Fibroblast of skin of scalp (primary cell): ENCODE measurements around the gene NTN5. TPM values are rescaled to one million over a fixed set of nuclear protein-coding genes. Genes with fewer than 3 reads are reported as not detected.
"Not testable (repeated sequence)": the region's sequence is repeated elsewhere in the genome, so short reads cannot be mapped to it uniquely, and the experiment has no call there.

ENCODE experiments used
- DNase-seq: peaks from one replicate; pipeline ENCODE4 v3.0.0-alpha.2; 2013
- polyA plus RNA-seq, 2 experiments: library from polyadenylated mRNA; unstranded; fragments of 120-200 nt; gene quantifications; one replicate each; pipeline ENCODE4 v1.2.1, GENCODE V29; 2013; ENCODE audit not compliant: insufficient read length in 2 of 2

Gene NTN5, protein sequence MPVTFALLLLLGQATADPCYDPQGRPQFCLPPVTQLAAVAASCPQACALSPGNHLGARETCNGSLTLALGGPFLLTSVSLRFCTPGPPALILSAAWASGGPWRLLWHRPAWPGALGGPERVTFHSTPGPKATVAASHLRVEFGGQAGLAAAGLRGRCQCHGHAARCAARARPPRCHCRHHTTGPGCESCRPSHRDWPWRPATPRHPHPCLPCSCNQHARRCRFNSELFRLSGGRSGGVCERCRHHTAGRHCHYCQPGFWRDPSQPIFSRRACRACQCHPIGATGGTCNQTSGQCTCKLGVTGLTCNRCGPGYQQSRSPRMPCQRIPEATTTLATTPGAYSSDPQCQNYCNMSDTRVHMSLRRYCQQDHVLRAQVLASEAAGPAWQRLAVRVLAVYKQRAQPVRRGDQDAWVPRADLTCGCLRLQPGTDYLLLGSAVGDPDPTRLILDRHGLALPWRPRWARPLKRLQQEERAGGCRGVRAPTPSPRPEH
- polyA plus RNA-seq (2013, experiment 1 of 2; ENCODE audit: insufficient read length): 0.13 TPM
- 0.54 TPM for polyA plus RNA-seq (2013, experiment 2 of 2; ENCODE audit: insufficient read length)

DNA sequence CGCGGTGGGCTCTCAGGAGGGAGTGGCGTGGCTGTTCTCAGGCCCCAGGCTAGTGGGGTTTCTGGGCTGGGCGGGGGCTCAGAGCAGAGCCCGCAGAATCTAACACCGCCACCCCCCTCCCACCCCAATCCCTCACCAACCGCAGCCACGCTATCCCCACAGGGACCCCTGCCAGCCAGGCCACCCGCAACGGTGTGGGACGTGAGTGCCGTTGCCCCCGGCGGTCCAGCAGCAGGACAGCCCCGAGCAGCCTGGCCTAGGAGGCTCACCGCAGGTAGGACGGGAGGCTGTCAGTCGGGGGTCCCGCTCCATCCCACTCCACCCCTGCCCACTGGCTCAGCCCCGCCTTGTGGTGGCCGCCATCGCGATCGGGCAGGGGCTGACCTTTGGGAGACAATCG is at the start of gene NTN5:
TSS of gene NTN5 (minus strand) at position 24 of the 400 bp plus-strand sequence. CDS start 2,031 bp downstream, outside the sequence.
- no peak for DNase-seq

DNA sequence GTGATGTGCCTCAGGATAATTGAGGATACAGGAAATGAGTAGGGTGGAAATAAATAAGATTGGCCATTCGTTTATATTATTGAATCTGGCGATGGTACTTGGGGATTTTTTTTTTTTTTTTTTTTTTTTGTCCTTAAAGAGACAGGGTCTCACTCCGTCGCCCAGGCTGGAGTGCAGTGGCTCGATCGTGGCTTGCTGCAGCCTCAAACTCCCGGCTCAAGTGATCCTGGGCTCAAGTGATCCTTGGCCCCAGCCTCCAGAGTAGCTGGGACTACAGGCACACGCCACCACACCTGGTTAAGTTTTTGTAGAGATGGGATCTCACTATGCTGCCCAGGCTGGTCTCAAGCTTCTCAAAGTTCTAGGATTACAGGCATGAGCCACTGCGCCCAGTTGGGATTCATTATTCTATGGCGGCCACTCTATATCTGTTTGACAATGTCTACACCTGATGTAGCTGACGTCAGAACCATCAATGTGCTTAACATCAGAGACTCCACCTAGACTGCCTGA is 49.4 kb upstream of the NTN5 start:
- no peak for DNase-seq

DNA sequence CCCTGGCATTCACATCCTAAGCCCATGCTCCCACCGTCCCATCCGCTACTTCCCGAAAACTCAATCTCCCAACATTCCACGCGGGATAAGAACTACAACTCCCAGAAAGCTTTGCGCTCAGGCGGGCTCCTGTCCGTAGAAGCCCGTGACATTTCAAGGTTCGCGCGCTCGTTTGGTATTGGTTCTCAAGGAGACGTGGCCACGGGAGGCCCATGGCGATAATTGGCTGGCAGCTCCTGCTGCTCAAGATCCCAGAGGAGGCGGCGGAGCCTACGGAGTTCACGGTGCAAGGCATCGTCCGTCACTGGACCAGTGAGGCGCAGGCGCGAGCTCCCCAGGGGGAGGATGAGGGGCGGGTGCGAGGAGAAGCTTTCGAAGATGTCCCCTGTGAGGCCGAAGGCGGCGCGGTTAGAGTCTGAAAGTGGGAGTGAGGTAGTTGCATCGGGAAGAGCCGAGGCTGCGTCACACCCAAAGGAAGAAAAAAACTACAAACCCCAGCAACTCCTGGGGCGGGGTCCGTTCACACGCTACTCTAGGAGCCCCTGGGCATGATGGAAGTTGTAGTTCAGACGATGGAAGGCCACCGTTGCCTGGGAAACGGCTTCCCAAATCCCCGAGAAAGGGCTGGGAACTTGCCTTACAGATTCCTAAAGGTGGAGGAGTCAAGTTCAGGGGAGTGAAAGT is 47.9 kb upstream of the NTN5 start:
- peak; percentile 99 for DNase-seq

DNA sequence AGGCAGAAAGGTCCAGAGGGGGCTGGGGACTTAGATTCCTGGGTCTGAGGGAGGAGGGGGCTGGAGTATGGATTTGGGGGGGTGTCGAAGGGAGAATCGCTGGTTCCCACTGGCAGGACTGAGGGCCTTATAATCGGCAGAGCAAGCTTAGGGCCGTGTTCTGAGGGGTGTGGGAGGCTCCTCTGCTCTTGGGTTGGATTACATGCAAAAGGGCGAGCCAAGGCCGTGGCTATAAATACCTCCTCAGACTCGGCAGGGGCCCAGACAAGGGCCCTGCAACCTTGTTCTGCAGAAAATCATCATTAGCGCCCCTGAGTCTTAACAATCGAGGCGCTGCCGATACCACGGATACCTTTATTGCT is 47.4 kb upstream of the NTN5 start:
- DNase-seq: no peak

DNA sequence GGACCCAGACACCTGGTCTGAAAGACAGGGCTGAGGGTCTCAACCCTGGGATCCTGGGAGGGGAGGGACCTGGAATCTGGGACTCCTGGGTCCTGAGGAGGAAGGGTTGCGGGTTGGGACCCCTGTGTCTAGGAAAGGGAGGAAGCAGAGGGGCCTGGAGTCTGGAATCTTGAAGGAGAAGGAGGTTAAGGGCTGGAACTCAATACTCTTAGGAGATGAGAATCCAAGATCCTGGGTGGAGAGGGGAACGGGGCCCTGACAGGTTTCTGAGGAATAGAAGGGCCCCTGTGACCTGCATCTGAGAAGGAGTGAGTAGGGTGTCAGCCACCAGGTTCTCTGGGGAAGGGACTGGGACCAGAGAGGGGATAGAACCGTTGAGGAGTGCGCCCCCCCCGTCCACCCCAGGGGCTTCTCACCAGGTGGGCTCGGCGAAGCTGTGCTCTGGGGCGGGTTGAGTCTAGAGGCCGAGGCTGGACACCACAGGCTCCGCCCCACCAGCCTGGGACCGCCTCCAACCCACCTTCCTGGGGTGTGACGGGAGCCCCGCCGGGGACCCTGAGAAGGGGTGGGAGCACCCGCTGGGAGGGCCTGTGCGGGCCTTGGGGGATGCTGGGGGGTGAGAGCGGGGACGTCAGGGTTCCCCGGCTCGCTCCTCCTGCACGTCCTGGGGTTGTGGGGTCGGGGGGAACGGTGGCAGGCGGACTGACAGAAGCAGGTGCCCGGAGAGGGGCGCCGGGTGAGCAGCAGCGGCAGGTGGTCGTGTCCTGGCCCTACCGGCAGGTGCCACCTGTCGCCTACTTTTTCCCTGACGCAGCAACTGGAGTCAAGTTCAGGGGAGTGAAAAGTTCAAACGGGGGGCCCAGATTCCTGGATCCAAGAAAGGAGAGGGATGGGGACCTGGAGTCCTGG is 46.7 kb upstream of the NTN5 start, which contains the start of gene MAMSTR:
TSS of gene MAMSTR (minus strand) at position 463 of the 909 bp plus-strand sequence. CDS start 694 bp downstream, outside the sequence.
- no peak for DNase-seq

DNA sequence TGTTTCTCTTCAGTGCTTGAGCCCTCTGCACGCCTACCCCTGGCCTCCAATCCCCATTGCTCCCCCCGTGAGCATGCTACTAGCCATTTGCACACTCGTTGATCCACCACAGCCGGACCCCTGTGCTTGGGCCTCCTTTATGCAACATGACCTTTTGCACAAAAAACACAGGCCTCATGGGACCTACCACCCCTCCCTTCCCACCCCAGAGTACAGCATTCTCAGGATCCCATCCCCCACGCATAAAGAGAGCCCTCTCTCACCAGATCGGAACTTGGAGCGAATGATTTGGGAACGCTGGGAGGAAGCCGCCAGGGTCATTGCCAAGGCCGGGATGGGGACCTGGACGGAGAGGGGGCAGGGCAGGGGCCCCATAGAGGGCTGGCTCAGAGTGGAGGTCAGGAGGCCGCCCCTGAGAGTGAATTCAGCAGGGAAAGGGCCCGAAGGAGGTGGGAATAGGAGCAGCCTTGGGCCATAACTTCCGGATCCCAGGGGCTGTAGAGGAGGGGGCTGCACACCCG is 46.0 kb upstream of the NTN5 start:
- no peak for DNase-seq

DNA sequence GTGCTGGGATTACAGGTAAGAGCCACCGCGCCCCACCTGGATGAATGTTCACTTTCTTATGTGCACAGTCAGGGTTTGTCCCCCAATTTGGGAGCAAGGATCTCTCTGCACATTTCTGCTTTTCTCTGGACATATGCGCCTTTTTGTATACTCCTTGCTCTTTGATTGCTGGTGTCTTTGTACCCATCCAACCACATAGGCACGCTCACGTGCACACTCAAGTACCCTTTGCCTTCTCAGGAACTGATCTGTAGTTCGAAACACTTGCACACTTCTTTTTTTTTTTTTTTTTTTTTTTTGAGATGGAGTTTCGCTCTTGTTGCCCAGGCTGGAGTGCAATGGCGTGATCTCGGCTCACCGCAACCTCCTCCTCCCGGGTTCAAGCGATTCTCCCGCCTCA is 45.3 kb upstream of the NTN5 start:
- DNase-seq: not testable (repeated sequence)

DNA sequence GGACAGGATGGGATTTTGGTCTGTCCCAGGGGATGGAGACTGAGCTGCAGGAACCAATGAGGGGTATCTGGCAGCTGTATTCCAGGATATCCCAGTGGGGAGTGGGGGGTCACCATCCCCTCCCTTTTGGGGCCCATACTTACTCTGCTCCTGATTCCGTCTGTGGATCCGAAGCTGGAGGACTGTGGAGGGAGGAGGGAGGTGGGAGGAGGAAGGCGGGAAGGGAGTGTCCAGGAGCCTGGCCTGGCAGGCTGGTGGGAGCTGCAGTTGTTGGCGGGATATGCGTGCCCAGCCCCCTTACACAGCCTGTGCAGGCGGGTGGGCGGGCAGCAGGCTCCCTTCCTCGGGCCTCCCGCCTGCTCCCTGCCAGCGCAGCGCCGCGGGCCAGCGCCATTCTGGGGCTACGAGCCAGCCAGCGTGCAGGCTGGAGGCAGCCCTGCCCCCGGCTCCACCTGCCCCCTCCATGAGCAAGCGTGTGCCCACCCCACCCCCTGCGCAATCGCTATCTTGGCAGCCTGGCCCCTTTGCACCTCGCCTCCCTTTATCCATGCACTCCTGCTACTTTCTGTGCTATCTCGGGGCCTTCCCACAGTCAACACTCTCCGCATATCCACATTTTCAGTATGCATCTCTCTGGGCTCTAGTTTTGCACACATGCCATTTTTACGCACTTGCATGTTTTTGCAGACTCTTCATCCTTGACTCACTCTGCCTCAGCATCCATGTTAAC is 43.9 kb upstream of the NTN5 start:
- peak; percentile 53 for DNase-seq

DNA sequence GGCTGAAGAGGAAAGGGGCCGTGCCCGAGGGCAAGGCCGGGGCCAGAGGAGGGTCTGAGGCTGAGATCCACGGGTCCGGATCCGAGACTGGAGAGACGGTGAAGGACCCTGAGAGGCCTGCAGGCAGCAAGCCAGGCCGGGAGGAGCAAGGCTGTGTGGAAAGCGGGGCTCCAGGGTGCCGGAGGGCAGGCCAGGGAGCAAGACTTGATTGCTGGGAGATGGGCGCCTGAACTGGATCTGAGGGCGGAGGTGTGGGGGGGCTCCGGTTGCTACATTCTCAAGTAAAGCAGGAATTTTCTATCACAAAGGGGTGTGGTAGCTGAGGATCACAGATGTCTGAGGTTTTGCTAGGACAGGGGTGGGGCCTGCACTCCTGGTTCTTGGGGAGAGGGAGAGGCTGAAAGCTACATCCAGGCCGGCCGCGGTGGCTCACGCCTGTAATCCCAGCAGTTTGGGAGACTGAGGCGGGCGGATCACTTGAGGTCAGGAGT is 42.9 kb upstream of the NTN5 start:
- peak; percentile 17 for DNase-seq

DNA sequence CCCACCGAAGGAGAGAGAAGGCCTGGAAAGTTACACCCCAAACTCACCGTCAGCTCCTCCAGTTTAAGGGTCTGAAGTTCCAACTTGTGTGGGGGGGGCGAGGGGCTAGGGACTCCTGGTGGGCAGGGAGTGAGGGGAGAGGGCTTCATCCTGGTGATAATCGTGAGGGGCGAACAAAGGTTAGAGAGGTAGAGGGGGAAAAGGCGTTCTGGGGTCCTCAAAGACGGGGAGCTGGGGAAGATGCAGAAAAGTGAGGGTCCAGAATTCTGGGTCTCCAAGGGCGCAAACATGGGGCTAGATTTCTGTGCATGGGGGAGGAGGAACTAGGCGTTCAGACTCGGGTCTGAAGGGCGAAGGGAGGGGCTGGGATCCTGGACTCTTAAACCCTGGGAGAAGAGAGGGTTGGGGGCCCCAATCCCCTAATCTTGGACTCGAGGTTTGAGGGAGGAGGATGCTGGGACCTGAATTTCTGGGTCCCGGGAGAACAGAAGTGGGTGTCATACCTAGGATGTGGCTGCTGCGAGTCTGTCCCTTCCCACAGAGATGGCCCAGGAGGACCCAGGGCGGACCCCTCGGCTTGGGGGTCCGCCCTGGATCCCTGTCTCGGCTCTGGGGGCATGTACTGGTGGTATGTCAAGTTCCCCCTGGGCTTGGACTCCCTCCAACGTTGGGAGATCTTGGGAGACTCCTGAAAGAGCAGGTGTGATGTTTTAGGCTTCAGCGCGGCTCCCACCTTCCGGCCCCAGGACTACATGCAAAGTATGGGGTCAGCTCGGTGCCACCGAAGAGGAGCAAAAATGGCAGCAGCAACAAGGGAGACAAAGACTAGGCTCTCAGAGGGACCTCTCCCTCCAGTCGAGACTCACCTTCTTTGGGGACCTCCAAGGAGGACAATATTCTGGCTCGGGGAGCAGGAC is 42.2 kb upstream of the NTN5 start:
- no peak for DNase-seq

DNA sequence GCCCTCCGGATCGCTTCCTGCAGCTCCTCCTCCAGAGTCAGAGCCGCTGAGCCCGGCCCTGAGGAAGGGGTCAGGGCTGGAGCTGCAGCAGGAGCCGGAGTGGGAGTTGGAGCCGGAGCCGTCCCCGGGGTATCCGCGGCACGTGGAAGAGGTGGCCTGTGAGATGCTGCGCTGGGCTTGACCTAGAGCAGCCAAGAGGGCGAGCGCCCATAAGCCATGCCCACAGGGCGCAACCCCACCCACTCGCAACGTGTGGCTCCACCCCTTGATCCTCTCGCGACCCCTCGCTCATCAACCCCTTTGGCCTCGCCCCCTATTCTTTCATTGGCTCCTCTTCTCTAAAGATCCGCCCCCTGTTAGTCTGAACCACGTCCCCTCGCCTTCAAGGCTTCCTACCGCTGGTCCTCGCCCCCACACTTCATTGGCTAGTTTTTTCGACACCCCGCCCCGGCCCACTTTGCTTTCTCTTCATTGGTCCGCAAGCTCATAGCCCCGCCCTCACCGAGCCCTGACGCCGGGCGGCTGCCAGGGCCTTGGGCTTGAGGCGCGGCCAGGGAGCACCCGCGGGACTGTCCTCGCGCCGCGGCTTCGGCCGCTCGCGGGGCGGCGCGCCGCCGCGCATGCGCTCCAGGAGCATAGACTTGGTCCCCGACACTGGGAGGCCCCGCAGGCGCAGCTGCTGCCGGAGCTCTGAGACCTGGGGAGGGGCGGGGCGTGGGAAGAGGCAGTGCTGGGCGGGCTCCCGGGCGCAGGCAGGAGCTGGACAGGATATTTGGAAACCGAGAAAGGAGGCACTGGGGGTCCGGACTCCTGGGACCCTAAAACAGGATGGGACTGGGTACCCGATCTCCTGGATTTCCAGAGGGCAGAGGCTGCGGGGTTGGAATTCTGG is 41.3 kb upstream of the NTN5 start:
- DNase-seq: peak; percentile 100

DNA sequence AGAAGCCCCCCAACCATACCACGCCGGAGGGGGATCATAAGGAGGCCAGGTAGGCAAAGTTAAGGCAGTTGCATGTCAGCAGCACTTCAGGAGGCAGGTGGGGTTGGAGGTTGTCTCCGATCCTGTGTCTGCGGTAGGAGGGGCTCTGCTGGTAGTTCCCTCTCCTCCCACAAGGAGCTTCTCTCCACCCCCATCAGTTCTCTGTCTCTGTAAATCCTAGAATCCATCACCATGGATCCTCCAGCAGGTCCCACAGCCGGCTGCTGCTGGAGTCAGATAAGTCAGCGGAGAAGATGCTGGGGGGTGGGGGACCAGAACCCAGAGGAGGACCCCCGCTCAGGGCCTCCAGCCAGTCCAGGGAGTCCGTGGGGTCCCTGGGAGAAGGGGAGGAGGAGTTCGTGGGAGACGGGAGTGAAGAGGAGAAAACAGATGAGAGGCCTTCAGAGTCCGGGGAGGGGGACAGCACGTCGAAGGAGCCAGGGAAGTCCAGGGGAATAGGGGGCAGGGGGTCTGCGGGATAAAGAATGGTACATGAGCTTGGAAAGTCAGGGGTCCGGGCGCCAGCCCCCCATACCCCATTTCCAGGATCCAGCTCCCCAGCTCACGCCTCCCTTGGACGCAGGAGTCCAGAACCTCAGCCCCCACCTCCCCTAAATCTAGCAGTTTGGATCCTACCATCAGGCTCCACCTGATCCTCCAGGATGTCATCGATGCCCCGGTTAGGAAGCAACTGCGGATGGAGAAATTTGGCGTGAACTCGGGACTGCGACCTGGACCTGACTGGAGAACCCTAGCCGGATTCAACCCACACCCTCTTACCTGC is 40.4 kb upstream of the NTN5 start:
- DNase-seq: peak; percentile 20

DNA sequence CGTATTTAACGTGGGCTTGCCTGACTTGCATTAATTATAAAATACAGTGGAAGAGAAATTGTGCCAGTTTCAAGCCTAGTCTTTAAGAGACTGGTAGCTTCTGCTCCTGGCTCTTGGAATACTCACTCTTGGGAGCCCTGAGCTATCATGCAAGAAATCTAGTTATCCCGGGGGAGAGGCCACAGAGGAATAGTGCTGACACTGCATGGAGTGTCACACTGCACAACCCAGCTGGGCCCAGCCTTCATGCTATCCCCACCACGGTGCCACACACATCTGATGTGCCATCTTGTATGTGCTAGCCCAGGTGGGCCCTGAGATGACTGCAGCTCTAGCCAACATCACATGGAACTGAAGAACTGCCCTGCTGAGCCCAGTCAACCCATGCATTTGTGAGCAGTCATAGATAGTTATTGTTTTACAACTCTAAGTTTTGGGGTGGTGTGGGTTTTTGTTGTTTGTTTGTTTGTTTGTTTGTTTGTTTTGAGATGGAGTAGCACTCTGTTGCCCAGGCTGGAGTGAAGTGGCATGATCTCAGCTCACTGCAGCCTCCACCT is 38.4 kb upstream of the NTN5 start:
- no peak for DNase-seq

DNA sequence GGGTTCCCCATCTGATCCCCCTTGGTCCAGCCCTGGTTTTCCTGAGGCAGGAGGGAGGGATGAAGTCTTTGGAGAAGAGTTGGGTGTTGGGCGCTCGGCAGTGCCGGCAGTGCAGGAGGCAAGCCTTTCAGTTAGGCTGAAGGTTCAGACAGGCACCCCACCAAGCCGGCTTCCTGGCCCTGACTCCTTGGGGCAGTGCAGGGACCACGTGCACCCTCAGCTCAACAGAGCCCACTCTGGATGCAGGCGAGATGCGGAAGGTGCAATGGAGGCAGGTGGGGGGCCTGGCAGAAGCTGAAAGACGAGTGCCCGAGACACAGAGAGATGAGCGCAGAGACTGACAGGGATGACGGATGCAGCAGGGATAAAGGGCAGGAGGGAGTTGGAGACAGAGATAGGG is 35.7 kb upstream of the NTN5 start:
- no peak for DNase-seq

DNA sequence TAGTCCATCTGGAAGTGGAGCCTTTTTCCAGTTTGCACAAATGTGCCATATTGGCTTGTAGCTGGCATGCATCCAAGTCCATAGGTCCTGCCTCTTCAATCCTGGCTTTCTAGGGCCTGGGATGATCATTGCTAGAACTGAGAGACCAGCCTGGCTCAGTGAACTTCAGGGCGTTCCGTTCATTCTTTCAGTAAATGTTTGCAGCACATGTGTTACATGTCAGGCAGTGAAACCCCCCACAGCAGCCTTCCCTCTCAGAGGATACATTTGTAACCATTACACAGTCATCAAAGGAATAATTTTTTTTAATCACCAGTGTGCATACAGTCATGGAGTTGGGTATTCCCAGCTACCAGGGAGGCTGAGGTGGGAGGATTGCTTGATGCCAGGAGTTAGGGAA is 32.6 kb upstream of the NTN5 start:
- DNase-seq: peak; percentile 18

DNA sequence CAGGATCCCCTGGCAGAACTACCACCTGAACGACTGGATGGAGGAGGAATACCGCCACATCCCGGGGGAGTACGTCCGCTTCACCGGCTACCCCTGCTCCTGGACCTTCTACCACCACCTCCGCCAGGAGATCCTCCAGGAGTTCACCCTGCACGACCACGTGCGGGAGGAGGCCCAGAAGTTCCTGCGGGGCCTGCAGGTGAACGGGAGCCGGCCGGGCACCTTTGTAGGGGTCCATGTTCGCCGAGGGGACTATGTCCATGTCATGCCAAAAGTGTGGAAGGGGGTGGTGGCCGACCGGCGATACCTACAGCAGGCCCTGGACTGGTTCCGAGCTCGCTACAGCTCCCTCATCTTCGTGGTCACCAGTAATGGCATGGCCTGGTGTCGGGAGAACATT is 30.5 kb upstream of the NTN5 start:
- no peak for DNase-seq

DNA sequence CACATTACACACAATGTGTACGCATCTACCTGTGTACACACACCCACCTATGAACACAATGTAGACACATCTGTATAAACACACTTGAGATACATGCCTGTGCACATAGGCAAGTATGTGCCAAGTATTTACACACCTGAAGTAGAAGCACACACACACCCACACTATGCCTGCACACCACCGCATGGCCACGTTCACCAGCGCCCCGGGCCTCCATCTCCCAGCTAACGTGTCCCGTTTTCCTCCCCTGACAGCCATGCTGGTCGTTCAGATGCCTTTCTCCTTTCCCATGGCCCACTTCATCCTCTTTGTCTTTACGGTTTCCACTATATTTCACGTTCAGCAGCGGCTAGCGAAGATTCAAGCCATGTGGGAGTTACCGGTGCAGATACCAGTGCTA is 29.9 kb upstream of the NTN5 start:
- no peak for DNase-seq

DNA sequence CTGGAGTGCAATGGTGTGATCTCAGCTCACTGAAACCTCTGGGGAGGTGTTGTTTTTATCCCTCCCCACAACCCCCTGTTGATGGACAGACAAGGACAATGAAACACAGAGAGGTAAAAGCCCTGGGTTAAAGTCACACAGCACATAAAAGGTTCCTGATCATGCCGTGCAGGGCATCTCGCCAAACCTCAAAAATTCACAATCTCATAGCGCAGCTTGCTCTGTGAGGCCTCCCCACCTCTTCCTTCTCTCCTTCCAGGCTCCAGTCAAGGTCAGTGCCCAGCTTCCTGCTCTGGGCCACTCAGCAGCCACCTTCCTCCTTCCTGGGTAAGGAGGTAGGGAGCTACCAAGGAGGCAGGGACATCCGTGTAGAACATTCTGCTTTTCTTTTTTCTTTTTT is 25.2 kb upstream of the NTN5 start:
- peak; percentile 76 for DNase-seq
